HepG2 (cell line): ENCODE measurements around the gene EARS2. TPM values are rescaled to one million over a fixed set of nuclear protein-coding genes. Genes with fewer than 3 reads are reported as not detected.
A peak's percentile ranks its signal among the peaks of the same experiment; 100 is the strongest.

Experiments
- CEBPB ChIP-seq: IDR thresholded peaks from 2 replicates; pipeline ENCODE4 v1.6.1; 2011; ENCODE audit warnings: low read depth, low read length, improper control_type of control experiment, borderline replicate concordance
- CHD2 ChIP-seq: IDR thresholded peaks from 2 replicates; pipeline ENCODE4 v1.6.1; 2011; ENCODE audit warnings: low read depth, low read length, improper control_type of control experiment
- FOXM1 ChIP-seq: sonication (generic); formaldehyde crosslinking; IDR thresholded peaks from 2 replicates; pipeline ENCODE4 v1.5.0; 2020; ENCODE audit warnings: missing genetic modification reagents
- KLF12 ChIP-seq: sonication (generic); formaldehyde crosslinking; IDR thresholded peaks from 2 replicates; pipeline ENCODE4 v1.4.0; 2020; ENCODE audit warnings: missing genetic modification reagents, borderline replicate concordance
- NCOA2 ChIP-seq: sonication (generic); formaldehyde crosslinking; IDR thresholded peaks from 2 replicates; pipeline ENCODE4 v1.8.0; 2022; ENCODE audit warnings: inconsistent platforms
- ONECUT2 ChIP-seq: sonication (generic); formaldehyde crosslinking; IDR thresholded peaks from 2 replicates; pipeline ENCODE4 v1.4.0; 2020; ENCODE audit warnings: missing genetic modification reagents
- PAF1 ChIP-seq: IDR thresholded peaks from 2 replicates; pipeline ENCODE4 v1.6.1; 2016; ENCODE audit warnings: missing genetic modification reagents, missing compliant biosample characterization
- PCBP2 ChIP-seq: fragments of 200-400 bp; formaldehyde crosslinking; optimal IDR thresholded peaks from 2 replicates; pipeline ENCODE3; 2018; ENCODE audit warnings: low read length, low read depth; ENCODE audit not compliant: poor library complexity, severe bottlenecking
- RNF2 ChIP-seq: fragments of 450-650 bp; conservative IDR thresholded peaks from 2 replicates; pipeline ENCODE4 v1.6.1; 2016; ENCODE audit warnings: low read depth
- SCMH1 ChIP-seq: sonication (generic); formaldehyde crosslinking; IDR thresholded peaks from 2 replicates; pipeline ENCODE4 v1.9.0; 2021; ENCODE audit warnings: missing genetic modification reagents, mild to moderate bottlenecking, borderline replicate concordance
- SKI ChIP-seq: fragments of 450-650 bp; IDR thresholded peaks from one replicate; pipeline ENCODE4 v1.6.1; 2018; ENCODE audit warnings: mild to moderate bottlenecking; ENCODE audit not compliant: partially characterized antibody
- ZNF232 ChIP-seq: sonication (generic); formaldehyde crosslinking; IDR thresholded peaks from 2 replicates; pipeline ENCODE4 v1.4.0; 2020; ENCODE audit warnings: missing genetic modification reagents, borderline replicate concordance
- ZNF589 ChIP-seq: sonication (generic); formaldehyde crosslinking; conservative IDR thresholded peaks from 2 replicates; pipeline ENCODE4 v1.8.0; 2022; ENCODE audit warnings: mild to moderate bottlenecking, moderate library complexity, missing genetic modification reagents
- polyA plus RNA-seq, 8 experiments: library from polyadenylated mRNA; depleted of rRNA in 3 of 8; stranded (reverse) in 7 of 8; unstranded in 1 of 8; fragments of >200 nt; fragmentation: Illumina TruSeq in 4 of 8; extraction: Trizol in 4 of 8; gene quantifications; 2 replicates each; pipeline versions ENCODE4 v1.2.1 to v1.2.3, GENCODE V29; 2011 to 2016; ENCODE audit warnings: low read depth in 4 of 8, missing spikeins in 1 of 8, mixed read lengths in 1 of 8; ENCODE audit not compliant: insufficient read depth in 1 of 8
- total RNA-seq, 5 experiments: library from RNA; depleted of rRNA; stranded (reverse); fragments of >200 nt; fragmentation: Illumina TruSeq; extraction: Trizol; gene quantifications; 2 replicates each; pipeline ENCODE4 v1.2.3, GENCODE V29; 2016; ENCODE audit warnings: low read depth in 1 of 5
- TF ChIP-seq, protein P1 (sequence below): sonication (generic); formaldehyde crosslinking; IDR thresholded peaks from 2 replicates; pipeline ENCODE4 v1.5.0; 2020; ENCODE audit warnings: mild to moderate bottlenecking, missing genetic modification reagents, borderline replicate concordance
- TF ChIP-seq, protein P2 (sequence below): sonication (generic); formaldehyde crosslinking; conservative IDR thresholded peaks from 2 replicates; pipeline ENCODE4 v1.4.0; 2020; ENCODE audit warnings: missing genetic modification reagents
- TF ChIP-seq, protein P3 (sequence below): sonication (generic); formaldehyde crosslinking; IDR thresholded peaks from 2 replicates; pipeline ENCODE4 v1.5.0; 2020; ENCODE audit warnings: mild to moderate bottlenecking, missing genetic modification reagents, borderline replicate concordance
- TF ChIP-seq, protein P4 (sequence below), 2 experiments: fragments of 450-650 bp in 1 of 2; sonication (generic) in 1 of 2; formaldehyde crosslinking; IDR thresholded peaks; 2 replicates each; pipeline versions ENCODE4 v1.5.0 to v1.8.0; 2020 to 2022; ENCODE audit warnings: mild to moderate bottlenecking in 1 of 2, missing genetic modification reagents in 1 of 2

The EARS2 gene
- total and polyA plus RNA-seq, 2 of the 13 experiments (the other 11 are each of a cell fraction or from before 2014, with no cell fraction given) = 49.4 to 80.4 TPM

DNA sequence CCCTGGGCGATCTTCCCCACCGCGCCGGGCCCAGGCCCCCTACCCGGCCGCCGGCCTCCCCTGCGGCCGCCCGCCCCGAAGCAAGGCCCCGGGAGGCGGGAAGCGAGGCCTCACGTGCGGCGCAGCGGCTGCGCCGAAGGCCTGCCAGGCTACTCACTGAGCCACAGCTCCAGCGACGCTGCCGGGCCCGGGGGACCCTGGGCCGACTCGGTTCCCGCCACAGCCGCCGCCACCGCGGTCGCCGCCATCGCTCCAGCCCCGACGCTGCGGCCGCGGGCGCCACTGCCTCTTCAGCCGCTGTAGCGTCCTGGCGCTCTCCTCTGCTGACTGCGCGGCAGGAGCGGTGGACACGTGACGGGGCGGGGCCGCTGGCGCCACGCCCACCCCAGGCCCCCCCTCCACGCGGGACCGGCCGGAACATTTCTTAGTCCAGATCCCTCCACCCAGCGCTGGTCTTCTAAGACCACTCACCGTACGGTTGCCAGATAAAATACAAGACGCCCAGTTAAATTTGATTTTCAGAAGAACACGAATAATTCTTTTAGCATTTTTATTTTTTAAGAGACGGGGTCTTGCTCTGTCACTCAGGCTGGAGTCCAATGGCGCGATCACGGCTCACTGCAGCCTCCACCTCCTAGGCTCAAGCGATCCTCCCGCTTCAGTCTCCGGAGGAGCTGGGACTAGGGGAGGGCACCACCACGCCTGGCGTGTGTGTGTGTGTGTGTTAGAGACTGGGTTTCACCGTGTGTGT, 46.8 kb downstream of the EARS2 start, which contains the start of gene GGA2 (continued):
- TF ChIP-seq RNF2 (peak; percentile 96), PCBP2 (no peak), SCMH1 (CRISPR knock-in tag) (no peak), CEBPB (no peak), ZNF232 (CRISPR knock-in tag) (peak; percentile 91; the same call in 1 of the 2 replicates), CHD2 (peak; percentile 62; the same call in 1 of the 2 replicates), FOXM1 (CRISPR knock-in tag) (peak; percentile 85), PAF1 (CRISPR knock-in tag) (no peak), ONECUT2 (CRISPR knock-in tag) (peak; percentile 44; the same call in 1 of the 2 replicates), NCOA2 (peak; percentile 63; the same call in 1 of the 2 replicates), ZNF589 (CRISPR knock-in tag) (0 out of 2 replicates have a peak, but pooled peaks have one; percentile 46), KLF12 (peak; percentile 97), SKI (peak; percentile 60)
- TF ChIP-seq, protein P1, sequence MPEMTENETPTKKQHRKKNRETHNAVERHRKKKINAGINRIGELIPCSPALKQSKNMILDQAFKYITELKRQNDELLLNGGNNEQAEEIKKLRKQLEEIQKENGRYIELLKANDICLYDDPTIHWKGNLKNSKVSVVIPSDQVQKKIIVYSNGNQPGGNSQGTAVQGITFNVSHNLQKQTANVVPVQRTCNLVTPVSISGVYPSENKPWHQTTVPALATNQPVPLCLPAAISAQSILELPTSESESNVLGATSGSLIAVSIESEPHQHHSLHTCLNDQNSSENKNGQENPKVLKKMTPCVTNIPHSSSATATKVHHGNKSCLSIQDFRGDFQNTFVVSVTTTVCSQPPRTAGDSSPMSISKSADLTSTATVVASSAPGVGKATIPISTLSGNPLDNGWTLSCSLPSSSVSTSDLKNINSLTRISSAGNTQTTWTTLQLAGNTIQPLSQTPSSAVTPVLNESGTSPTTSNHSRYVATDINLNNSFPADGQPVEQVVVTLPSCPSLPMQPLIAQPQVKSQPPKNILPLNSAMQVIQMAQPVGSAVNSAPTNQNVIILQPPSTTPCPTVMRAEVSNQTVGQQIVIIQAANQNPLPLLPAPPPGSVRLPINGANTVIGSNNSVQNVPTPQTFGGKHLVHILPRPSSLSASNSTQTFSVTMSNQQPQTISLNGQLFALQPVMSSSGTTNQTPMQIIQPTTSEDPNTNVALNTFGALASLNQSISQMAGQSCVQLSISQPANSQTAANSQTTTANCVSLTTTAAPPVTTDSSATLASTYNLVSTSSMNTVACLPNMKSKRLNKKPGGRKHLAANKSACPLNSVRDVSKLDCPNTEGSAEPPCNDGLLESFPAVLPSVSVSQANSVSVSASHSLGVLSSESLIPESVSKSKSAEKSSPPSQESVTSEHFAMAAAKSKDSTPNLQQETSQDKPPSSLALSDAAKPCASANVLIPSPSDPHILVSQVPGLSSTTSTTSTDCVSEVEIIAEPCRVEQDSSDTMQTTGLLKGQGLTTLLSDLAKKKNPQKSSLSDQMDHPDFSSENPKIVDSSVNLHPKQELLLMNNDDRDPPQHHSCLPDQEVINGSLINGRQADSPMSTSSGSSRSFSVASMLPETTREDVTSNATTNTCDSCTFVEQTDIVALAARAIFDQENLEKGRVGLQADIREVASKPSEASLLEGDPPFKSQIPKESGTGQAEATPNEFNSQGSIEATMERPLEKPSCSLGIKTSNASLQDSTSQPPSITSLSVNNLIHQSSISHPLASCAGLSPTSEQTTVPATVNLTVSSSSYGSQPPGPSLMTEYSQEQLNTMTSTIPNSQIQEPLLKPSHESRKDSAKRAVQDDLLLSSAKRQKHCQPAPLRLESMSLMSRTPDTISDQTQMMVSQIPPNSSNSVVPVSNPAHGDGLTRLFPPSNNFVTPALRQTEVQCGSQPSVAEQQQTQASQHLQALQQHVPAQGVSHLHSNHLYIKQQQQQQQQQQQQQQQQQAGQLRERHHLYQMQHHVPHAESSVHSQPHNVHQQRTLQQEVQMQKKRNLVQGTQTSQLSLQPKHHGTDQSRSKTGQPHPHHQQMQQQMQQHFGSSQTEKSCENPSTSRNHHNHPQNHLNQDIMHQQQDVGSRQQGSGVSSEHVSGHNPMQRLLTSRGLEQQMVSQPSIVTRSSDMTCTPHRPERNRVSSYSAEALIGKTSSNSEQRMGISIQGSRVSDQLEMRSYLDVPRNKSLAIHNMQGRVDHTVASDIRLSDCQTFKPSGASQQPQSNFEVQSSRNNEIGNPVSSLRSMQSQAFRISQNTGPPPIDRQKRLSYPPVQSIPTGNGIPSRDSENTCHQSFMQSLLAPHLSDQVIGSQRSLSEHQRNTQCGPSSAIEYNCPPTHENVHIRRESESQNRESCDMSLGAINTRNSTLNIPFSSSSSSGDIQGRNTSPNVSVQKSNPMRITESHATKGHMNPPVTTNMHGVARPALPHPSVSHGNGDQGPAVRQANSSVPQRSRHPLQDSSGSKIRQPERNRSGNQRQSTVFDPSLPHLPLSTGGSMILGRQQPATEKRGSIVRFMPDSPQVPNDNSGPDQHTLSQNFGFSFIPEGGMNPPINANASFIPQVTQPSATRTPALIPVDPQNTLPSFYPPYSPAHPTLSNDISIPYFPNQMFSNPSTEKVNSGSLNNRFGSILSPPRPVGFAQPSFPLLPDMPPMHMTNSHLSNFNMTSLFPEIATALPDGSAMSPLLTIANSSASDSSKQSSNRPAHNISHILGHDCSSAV (CRISPR knock-in tag) = no peak
- TF ChIP-seq, protein P2, sequence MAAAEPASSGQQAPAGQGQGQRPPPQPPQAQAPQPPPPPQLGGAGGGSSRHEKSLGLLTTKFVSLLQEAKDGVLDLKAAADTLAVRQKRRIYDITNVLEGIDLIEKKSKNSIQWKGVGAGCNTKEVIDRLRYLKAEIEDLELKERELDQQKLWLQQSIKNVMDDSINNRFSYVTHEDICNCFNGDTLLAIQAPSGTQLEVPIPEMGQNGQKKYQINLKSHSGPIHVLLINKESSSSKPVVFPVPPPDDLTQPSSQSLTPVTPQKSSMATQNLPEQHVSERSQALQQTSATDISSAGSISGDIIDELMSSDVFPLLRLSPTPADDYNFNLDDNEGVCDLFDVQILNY (CRISPR knock-in tag) = peak; percentile 92
- TF ChIP-seq, protein P3, sequence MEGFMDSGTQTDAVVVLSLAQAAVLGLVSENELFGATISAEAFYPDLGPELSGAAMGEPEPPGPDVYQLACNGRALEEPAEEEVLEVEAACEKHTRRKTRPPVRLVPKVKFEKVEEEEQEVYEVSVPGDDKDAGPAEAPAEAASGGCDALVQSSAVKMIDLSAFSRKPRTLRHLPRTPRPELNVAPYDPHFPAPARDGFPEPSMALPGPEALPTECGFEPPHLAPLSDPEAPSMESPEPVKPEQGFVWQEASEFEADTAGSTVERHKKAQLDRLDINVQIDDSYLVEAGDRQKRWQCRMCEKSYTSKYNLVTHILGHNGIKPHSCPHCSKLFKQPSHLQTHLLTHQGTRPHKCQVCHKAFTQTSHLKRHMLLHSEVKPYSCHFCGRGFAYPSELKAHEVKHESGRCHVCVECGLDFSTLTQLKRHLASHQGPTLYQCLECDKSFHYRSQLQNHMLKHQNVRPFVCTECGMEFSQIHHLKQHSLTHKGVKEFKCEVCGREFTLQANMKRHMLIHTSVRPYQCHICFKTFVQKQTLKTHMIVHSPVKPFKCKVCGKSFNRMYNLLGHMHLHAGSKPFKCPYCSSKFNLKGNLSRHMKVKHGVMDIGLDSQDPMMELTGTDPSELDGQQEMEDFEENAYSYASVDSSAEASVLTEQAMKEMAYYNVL (CRISPR knock-in tag) = peak; percentile 81
- TF ChIP-seq, protein P4, sequence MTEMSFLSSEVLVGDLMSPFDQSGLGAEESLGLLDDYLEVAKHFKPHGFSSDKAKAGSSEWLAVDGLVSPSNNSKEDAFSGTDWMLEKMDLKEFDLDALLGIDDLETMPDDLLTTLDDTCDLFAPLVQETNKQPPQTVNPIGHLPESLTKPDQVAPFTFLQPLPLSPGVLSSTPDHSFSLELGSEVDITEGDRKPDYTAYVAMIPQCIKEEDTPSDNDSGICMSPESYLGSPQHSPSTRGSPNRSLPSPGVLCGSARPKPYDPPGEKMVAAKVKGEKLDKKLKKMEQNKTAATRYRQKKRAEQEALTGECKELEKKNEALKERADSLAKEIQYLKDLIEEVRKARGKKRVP (CRISPR knock-in tag; IDR thresholded peaks at IDR 0.05) = peak in 1 of 2 experiments; percentile 59; a peak in 2 of 4 replicates
